LNCaP clone FGC (cell line): ENCODE data around the gene WASL.

Experiments
- DNase-seq: peaks from one replicate; pipeline ENCODE4 v3.0.0-alpha.2; 2011; ENCODE audit warnings: low read depth
- H3K4me3 ChIP-seq: 2 replicates; pipeline ENCODE4 v1.5.1; 2011; ENCODE audit warnings: mild to moderate bottlenecking, low read depth, low read length, control low read depth
- CTCF ChIP-seq: IDR thresholded peaks from 2 replicates; pipeline ENCODE4 v1.5.1; 2012; ENCODE audit warnings: mild to moderate bottlenecking; ENCODE audit not compliant: control insufficient read depth, insufficient read depth; ENCODE audit errors: extremely low read depth

Gene WASL

GRCh38 chr7:123714296-123715080, 34.3 kb downstream of the WASL start:
- no peak overlapping the region for H3K4me3 ChIP-seq
- TF ChIP-seq CTCF, result no peak
- DNase-seq, result no peak

GRCh38 chr7:123712619-123713018, 36.2 kb downstream of the WASL start:
- TF ChIP-seq CTCF, result no peak
- no peak overlapping the region for H3K4me3 ChIP-seq
- DNase-seq, result no peak

- H3K4me3 ChIP-seq, result no peak overlapping the region
- DNase-seq, result no peak
- TF ChIP-seq CTCF, result no peak
These were observed 36.9 kb downstream of the WASL start for GRCh38 chr7:123711832-123712293.

- no peak for TF ChIP-seq CTCF
- no peak for DNase-seq
- H3K4me3 ChIP-seq, result no peak overlapping the region
These were observed 38.1 kb downstream of the WASL start for GRCh38 chr7:123710683-123711082.

- TF ChIP-seq CTCF, result no peak
- DNase-seq, result no peak
- H3K4me3 ChIP-seq, result no peak overlapping the region
These were observed 39.3 kb downstream of the WASL start for GRCh38 chr7:123709525-123709924.

- no peak for TF ChIP-seq CTCF
- DNase-seq, result no peak
- no peak overlapping the region for H3K4me3 ChIP-seq
These were observed 43.4 kb downstream of the WASL start for GRCh38 chr7:123705211-123705901.
